Liver (tissue), 9 donors: ENCODE measurements around the gene CEACAM19. TPM values are rescaled to one million over a fixed set of nuclear protein-coding genes. Genes with fewer than 3 reads are reported as not detected.

Experiments
- DNase-seq: peaks from one replicate; pipeline ENCODE4 v3.0.0-alpha.2; 2017; ENCODE audit warnings: low spot score
- H3K27ac ChIP-seq, 2 donors: one replicate each; pipeline ENCODE4 v1.7.0; 2013; ENCODE audit warnings: inconsistent platforms in 2 of 2, low read length in 2 of 2, control low read depth in 1 of 2, low read depth in 1 of 2, mild to moderate bottlenecking in 1 of 2
- H3K27me3 ChIP-seq, 4 donors: one replicate each; pipeline versions ENCODE4 v1.6.1 to v1.7.0; 2013; ENCODE audit warnings: low read length in 3 of 4, inconsistent platforms in 1 of 4, mild to moderate bottlenecking in 1 of 4, moderate library complexity in 1 of 4; ENCODE audit not compliant: control insufficient read depth in 4 of 4, insufficient read depth in 4 of 4
- H3K36me3 ChIP-seq, 4 donors: one replicate each; pipeline versions ENCODE4 v1.6.1 to v1.7.0; 2013; ENCODE audit warnings: low read length in 3 of 4, mild to moderate bottlenecking in 3 of 4, low read depth in 1 of 4, moderate library complexity in 1 of 4; ENCODE audit not compliant: control insufficient read depth in 4 of 4, insufficient read depth in 3 of 4
- H3K4me1 ChIP-seq, 4 donors: one replicate each; pipeline versions ENCODE4 v1.6.1 to v1.7.0; 2013; ENCODE audit warnings: low read length in 3 of 4, mild to moderate bottlenecking in 3 of 4, moderate library complexity in 1 of 4; ENCODE audit not compliant: control insufficient read depth in 4 of 4, insufficient read depth in 4 of 4
- H3K4me3 ChIP-seq, 3 donors: one replicate each; pipeline versions ENCODE4 v1.6.1 to v1.7.0; 2013; ENCODE audit warnings: low read length in 3 of 3, control low read depth in 1 of 3, low read depth in 1 of 3, mild to moderate bottlenecking in 1 of 3
- H3K9ac ChIP-seq, 2 donors: one replicate each; pipeline ENCODE4 v1.7.0; 2013; ENCODE audit warnings: low read length in 2 of 2, mild to moderate bottlenecking in 2 of 2, moderate library complexity in 2 of 2, control low read depth in 1 of 2, low read depth in 1 of 2
- H3K9me3 ChIP-seq, 4 donors: one replicate each; pipeline versions ENCODE4 v1.6.1 to v1.7.0; 2013; ENCODE audit warnings: low read length in 3 of 4; ENCODE audit not compliant: control insufficient read depth in 4 of 4
- ATF3 ChIP-seq: IDR thresholded peaks from 2 replicates; pipeline ENCODE4 v1.6.1; 2016; ENCODE audit warnings: antibody characterized with exemption
- EGR1 ChIP-seq, 2 donors: IDR thresholded peaks; 2 replicates each; pipeline ENCODE4 v1.6.1; 2016 to 2018; ENCODE audit warnings: antibody characterized with exemption in 2 of 2, low read depth in 2 of 2
- FOXA1 ChIP-seq: IDR thresholded peaks from 2 replicates; pipeline ENCODE4 v1.6.1; 2016; ENCODE audit warnings: antibody characterized with exemption
- FOXA2 ChIP-seq: IDR thresholded peaks from 2 replicates; pipeline ENCODE4 v1.6.1; 2016; ENCODE audit warnings: antibody characterized with exemption
- GABPA ChIP-seq, 2 donors: IDR thresholded peaks in 1 of 2; conservative IDR thresholded peaks in 1 of 2; 2 replicates each; pipeline ENCODE4 v1.6.1; 2016; ENCODE audit warnings: antibody characterized with exemption in 2 of 2, mild to moderate bottlenecking in 1 of 2, moderate library complexity in 1 of 2
- HNF4A ChIP-seq, 2 donors: conservative IDR thresholded peaks; 2 replicates each; pipeline ENCODE4 v1.6.1; 2016; ENCODE audit warnings: antibody characterized with exemption in 2 of 2, mild to moderate bottlenecking in 2 of 2
- HNF4G ChIP-seq: IDR thresholded peaks from 2 replicates; pipeline ENCODE4 v1.6.1; 2016; ENCODE audit warnings: antibody characterized with exemption
- JUND ChIP-seq, 2 donors: IDR thresholded peaks; 2 replicates each; pipeline ENCODE4 v1.6.1; 2016; ENCODE audit warnings: antibody characterized with exemption in 2 of 2
- MAX ChIP-seq: IDR thresholded peaks from 2 replicates; pipeline ENCODE4 v1.6.1; 2016; ENCODE audit warnings: antibody characterized with exemption
- NR2F2 ChIP-seq: IDR thresholded peaks from 2 replicates; pipeline ENCODE4 v1.6.1; 2016; ENCODE audit warnings: antibody characterized with exemption
- RAD21 ChIP-seq, 2 donors: IDR thresholded peaks; 2 replicates each; pipeline ENCODE4 v1.6.1; 2016; ENCODE audit warnings: antibody characterized with exemption in 2 of 2, mild to moderate bottlenecking in 2 of 2
- RXRA ChIP-seq, 2 donors: IDR thresholded peaks; 2 replicates each; pipeline ENCODE4 v1.6.1; 2017 to 2018; ENCODE audit warnings: antibody characterized with exemption in 2 of 2, mild to moderate bottlenecking in 1 of 2
- SP1 ChIP-seq: IDR thresholded peaks from 2 replicates; pipeline ENCODE4 v1.6.1; 2018; ENCODE audit warnings: antibody characterized with exemption, mild to moderate bottlenecking
- TAF1 ChIP-seq: conservative IDR thresholded peaks from 2 replicates; pipeline ENCODE4 v1.6.1; 2016; ENCODE audit warnings: antibody characterized with exemption, mild to moderate bottlenecking
- YY1 ChIP-seq: IDR thresholded peaks from 2 replicates; pipeline ENCODE4 v1.6.1; 2016; ENCODE audit warnings: antibody characterized with exemption, mild to moderate bottlenecking
- ZBTB33 ChIP-seq: IDR thresholded peaks from 2 replicates; pipeline ENCODE4 v1.6.1; 2016; ENCODE audit warnings: antibody characterized with exemption
- WGBS: extraction: QIAGEN DNeasy Blood & Tissue Kit; methylation state at CpG from one replicate; pipeline ENCODE4 v1.1.7; 2013; 5-methylcytosine and 5-hydroxymethylcytosine counted together
- polyA plus RNA-seq, 2 donors: library from polyadenylated mRNA; stranded (reverse) in 1 of 2; unstranded in 1 of 2; fragments of 200-250 nt in 1 of 2; fragments of >200 nt in 1 of 2; fragmentation: Nextera tagmentation in 1 of 2; extraction: Ambion mirVana in 1 of 2; gene quantifications; one replicate each; pipeline versions ENCODE4 v1.2.1 to v1.2.3, GENCODE V29; 2013 to 2015
- total RNA-seq, 2 donors: library from RNA; depleted of rRNA; stranded (reverse); fragments of >200 nt; gene quantifications; one replicate each; pipeline ENCODE4 v1.2.3, GENCODE V29; 2014
- TF ChIP-seq, protein P1 (sequence below): fragments of 150-350 bp; IDR thresholded peaks from 2 replicates; pipeline ENCODE4 v1.5.1; 2017; ENCODE audit warnings: improper control_type of control experiment, low read depth, low read length; ENCODE audit not compliant: missing input control
- TF ChIP-seq, protein P2 (sequence below): IDR thresholded peaks from 2 replicates; pipeline ENCODE4 v1.6.1; 2016; ENCODE audit warnings: antibody characterized with exemption, mild to moderate bottlenecking
- donor health status: healthy.
- donor health status: healthy.
- donor health status: healthy.
- donor health status: healthy.
- donor health status: healthy.

Gene CEACAM19
- total and polyA plus RNA-seq, 4 donors = 0.75 to 2.6 (median 1.3) TPM

DNA sequence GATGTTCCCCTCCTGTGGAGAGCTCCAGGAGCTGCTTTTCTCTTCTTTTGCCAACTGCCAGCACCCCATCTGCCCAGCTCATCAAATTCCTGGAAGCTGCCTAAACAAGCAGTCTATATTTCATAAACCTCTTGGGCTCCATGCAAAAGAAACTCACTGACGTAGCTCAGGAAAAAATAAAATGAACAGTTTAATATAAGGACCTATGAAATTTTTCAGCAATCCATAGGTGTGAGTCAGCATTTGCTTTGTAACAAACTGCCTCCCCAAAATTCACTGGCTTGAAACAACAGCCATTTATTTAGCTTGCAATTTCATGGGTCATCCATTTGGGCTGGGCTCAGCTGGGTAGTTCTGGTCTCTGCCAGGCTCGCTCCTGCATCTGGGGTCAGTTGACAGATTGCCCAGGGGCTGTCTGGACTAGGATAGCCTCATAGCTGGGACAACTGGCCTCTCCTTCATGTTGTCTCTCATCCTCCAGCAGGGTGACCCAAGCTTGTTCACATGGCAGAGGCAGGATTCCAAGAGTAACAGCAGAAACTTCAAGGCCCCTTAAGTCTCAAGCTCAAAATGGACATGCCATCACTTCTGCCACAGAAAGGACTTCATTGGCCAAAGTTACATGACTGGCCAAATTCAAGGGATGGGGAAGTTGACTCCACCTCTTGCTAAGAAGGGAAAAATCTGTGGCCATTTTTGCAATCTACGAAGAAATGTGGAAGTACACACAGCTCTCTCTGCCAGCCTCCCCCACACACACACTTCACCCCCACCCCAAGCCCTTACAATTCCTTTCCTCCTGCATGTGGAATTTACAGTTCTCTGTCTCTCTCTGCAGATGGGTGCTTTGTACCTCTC is 35.5 kb upstream of the CEACAM19 start:
- no peak overlapping the region for H3K27ac ChIP-seq
- H3K9ac ChIP-seq = no peak overlapping the region
- no peaks in the 10 kb centered on the region for H3K27me3 ChIP-seq
- H3K36me3 ChIP-seq = no peaks in the 10 kb centered on the region
- H3K4me1 ChIP-seq = peaks cover 0 to 35% (median 29%) of the 10 kb centered on the region in 4 donors
- no peak for TF ChIP-seq YY1
- H3K9me3 ChIP-seq = no peaks in the 10 kb centered on the region
- no peak overlapping the region for H3K4me3 ChIP-seq
- 89% methylated on average over 3 of the region's 3 CpGs for WGBS
- no peak for DNase-seq

DNA sequence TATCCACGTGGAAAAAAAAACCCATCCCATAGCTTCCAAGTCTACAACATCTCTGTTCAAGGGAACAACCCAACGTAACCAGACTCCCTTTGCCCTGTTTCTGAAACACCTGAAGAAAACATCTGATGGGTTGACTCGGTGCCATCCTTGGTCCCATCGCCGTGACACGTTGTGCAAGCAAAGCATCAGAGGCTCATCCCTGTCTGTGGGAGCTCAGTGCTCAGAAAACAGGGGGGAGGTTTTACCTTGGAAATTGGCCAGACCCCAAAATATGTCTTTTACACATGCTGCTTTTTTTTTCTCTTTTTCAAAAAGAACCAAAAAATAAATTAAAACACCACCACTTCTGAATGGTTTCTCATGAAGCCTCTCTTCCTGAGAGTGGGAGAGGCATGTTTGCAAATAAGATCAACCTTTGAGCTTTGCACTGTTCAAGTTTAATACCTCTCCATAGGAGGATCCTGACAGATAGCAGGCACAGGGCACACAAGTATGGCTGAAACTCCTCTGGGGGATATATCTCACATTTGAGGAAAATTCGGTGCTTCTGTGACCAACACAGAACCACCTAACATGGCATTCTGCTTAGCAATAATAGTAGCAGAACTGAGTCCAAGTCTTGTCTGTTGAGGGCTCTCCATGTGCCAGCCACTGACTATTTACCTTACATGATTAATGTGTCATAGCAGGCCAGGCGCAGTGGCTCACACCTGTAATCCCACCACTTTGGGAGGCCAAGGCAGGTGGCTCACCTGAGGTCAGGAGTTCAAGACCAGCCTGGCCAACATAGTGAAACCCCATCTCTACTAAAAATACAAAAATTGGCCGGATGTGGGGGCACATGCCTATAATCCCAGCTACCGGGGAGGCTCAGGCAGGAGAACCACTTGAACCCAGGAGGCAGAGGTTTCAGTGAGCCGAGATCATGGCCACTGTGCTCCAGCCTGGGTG is 34.6 kb upstream of the CEACAM19 start:
- no peaks in the 10 kb centered on the region for H3K36me3 ChIP-seq
- TF ChIP-seq EGR1 (IDR thresholded peaks at IDR 0.05; ENCODE audit: low read depth in 2 of 2) (no peak), GABPA (IDR thresholded peaks at IDR 0.05 in 1 of 2, conservative IDR thresholded peaks at IDR 0.05 in 1 of 2) (no peak), TAF1 (no peak), RAD21 (IDR thresholded peaks at IDR 0.05) (no peak), FOXA1 (no peak), YY1 (peak; percentile 70), RXRA (IDR thresholded peaks at IDR 0.05) (peak in 1 of 2 donors; percentile 44), NR2F2 (no peak), FOXA2 (no peak), SP1 (peak; percentile 67), JUND (IDR thresholded peaks at IDR 0.05) (peak in 1 of 2 donors; percentile 33), HNF4G (peak; percentile 52), ATF3 (no peak), ZBTB33 (no peak), HNF4A (conservative IDR thresholded peaks at IDR 0.05) (peak; percentile 88 to 91), MAX (no peak)
- TF ChIP-seq, protein P1, sequence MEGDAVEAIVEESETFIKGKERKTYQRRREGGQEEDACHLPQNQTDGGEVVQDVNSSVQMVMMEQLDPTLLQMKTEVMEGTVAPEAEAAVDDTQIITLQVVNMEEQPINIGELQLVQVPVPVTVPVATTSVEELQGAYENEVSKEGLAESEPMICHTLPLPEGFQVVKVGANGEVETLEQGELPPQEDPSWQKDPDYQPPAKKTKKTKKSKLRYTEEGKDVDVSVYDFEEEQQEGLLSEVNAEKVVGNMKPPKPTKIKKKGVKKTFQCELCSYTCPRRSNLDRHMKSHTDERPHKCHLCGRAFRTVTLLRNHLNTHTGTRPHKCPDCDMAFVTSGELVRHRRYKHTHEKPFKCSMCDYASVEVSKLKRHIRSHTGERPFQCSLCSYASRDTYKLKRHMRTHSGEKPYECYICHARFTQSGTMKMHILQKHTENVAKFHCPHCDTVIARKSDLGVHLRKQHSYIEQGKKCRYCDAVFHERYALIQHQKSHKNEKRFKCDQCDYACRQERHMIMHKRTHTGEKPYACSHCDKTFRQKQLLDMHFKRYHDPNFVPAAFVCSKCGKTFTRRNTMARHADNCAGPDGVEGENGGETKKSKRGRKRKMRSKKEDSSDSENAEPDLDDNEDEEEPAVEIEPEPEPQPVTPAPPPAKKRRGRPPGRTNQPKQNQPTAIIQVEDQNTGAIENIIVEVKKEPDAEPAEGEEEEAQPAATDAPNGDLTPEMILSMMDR = no peak
- TF ChIP-seq, protein P2, sequence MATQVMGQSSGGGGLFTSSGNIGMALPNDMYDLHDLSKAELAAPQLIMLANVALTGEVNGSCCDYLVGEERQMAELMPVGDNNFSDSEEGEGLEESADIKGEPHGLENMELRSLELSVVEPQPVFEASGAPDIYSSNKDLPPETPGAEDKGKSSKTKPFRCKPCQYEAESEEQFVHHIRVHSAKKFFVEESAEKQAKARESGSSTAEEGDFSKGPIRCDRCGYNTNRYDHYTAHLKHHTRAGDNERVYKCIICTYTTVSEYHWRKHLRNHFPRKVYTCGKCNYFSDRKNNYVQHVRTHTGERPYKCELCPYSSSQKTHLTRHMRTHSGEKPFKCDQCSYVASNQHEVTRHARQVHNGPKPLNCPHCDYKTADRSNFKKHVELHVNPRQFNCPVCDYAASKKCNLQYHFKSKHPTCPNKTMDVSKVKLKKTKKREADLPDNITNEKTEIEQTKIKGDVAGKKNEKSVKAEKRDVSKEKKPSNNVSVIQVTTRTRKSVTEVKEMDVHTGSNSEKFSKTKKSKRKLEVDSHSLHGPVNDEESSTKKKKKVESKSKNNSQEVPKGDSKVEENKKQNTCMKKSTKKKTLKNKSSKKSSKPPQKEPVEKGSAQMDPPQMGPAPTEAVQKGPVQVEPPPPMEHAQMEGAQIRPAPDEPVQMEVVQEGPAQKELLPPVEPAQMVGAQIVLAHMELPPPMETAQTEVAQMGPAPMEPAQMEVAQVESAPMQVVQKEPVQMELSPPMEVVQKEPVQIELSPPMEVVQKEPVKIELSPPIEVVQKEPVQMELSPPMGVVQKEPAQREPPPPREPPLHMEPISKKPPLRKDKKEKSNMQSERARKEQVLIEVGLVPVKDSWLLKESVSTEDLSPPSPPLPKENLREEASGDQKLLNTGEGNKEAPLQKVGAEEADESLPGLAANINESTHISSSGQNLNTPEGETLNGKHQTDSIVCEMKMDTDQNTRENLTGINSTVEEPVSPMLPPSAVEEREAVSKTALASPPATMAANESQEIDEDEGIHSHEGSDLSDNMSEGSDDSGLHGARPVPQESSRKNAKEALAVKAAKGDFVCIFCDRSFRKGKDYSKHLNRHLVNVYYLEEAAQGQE = no peak
- no peak overlapping the region for H3K9ac ChIP-seq
- no peaks in the 10 kb centered on the region for H3K27me3 ChIP-seq
- peak overlapping the region; percentile 36 to 40 for H3K27ac ChIP-seq
- 60% methylated on average over 11 of the region's 11 CpGs for WGBS
- peaks cover 0 to 37% (median 30%) of the 10 kb centered on the region in 4 donors for H3K4me1 ChIP-seq
- no peak for DNase-seq
- no peak overlapping the region for H3K4me3 ChIP-seq
- H3K9me3 ChIP-seq = no peaks in the 10 kb centered on the region
